ENCODE measurements around the gene WDR33.

WDR33 gene

GRCh38 chr2:127678991-127679390, 132.0 kb downstream of the WDR33 start:
- H3K4me3 ChIP-seq (ENCODE audit: low read depth, low read length, poor library complexity, severe bottlenecking) = no peak overlapping the region
- H3K27ac ChIP-seq (ENCODE audit: low read depth, low read length, poor library complexity, severe bottlenecking) = no peak overlapping the region
- no peaks in the 10 kb centered on the region for H3K4me1 ChIP-seq (ENCODE audit: insufficient read depth, low read length, severe bottlenecking)
- H3K4me2 ChIP-seq (ENCODE audit: low read length) = no peak overlapping the region
- no peak overlapping the region for H3K9ac ChIP-seq (ENCODE audit: low read length)
- H3K79me2 ChIP-seq (ENCODE audit: insufficient read depth, low read length) = no peaks in the 10 kb centered on the region
- H3K36me3 ChIP-seq (ENCODE audit: insufficient read depth, low read length) = no peaks in the 10 kb centered on the region
- H4K20me1 ChIP-seq (ENCODE audit: insufficient read depth, low read length) = no peaks in the 10 kb centered on the region
- peaks cover 15% of the 10 kb centered on the region; the same call in 1 of the 2 replicates for H3K27me3 ChIP-seq (ENCODE audit: insufficient read depth, low read length)
- no peaks in the 10 kb centered on the region for H3K9me2 ChIP-seq (ENCODE audit: low read depth, low read length)
- no peaks in the 10 kb centered on the region for H3K9me3 ChIP-seq (ENCODE audit: low read length)
- TF ChIP-seq EZH2 (IDR thresholded peaks at IDR 0.05; ENCODE audit: borderline replicate concordance, low read length) = no peak
- TF ChIP-seq, protein P1, sequence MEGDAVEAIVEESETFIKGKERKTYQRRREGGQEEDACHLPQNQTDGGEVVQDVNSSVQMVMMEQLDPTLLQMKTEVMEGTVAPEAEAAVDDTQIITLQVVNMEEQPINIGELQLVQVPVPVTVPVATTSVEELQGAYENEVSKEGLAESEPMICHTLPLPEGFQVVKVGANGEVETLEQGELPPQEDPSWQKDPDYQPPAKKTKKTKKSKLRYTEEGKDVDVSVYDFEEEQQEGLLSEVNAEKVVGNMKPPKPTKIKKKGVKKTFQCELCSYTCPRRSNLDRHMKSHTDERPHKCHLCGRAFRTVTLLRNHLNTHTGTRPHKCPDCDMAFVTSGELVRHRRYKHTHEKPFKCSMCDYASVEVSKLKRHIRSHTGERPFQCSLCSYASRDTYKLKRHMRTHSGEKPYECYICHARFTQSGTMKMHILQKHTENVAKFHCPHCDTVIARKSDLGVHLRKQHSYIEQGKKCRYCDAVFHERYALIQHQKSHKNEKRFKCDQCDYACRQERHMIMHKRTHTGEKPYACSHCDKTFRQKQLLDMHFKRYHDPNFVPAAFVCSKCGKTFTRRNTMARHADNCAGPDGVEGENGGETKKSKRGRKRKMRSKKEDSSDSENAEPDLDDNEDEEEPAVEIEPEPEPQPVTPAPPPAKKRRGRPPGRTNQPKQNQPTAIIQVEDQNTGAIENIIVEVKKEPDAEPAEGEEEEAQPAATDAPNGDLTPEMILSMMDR (IDR thresholded peaks at IDR 0.05; ENCODE audit: low read length) = no peak
- H2AFZ ChIP-seq (ENCODE audit: low read length) = no peak overlapping the region
- H3F3A ChIP-seq (ENCODE audit: insufficient read depth, low read length) = no peaks in the 10 kb centered on the region

DNA sequence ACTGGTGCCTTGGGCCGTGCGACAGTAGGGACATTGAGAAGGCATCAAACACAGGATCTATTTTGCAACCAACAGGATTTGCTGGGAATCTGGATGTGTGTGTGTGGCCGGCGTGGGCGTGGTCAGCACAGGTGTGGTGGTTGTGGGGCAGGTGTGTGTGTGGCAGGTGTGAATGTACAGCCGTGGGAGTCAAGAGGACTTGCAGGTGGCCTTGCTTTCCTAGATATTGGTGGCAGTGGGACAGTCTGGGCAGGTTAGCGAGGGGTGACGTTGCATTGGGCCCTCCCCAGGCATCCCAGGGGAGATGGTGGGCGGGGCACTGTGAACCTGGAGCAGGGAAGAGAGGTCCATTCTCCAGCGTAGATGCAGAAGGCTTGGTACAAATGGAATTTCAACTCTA, 132.4 kb downstream of the WDR33 start:
- H3K27me3 ChIP-seq (ENCODE audit: insufficient read depth, low read length) = peaks cover 15% of the 10 kb centered on the region; the same call in 1 of the 2 replicates
- no peaks in the 10 kb centered on the region for H3K9me2 ChIP-seq (ENCODE audit: low read depth, low read length)
- no peaks in the 10 kb centered on the region for H3K4me1 ChIP-seq (ENCODE audit: insufficient read depth, low read length, severe bottlenecking)
- no peak overlapping the region for H2AFZ ChIP-seq (ENCODE audit: low read length)
- no peak overlapping the region for H3K4me2 ChIP-seq (ENCODE audit: low read length)
- H3K36me3 ChIP-seq (ENCODE audit: insufficient read depth, low read length) = no peaks in the 10 kb centered on the region
- no peaks in the 10 kb centered on the region for H3K9me3 ChIP-seq (ENCODE audit: low read length)
- no peak overlapping the region for H3K27ac ChIP-seq (ENCODE audit: low read depth, low read length, poor library complexity, severe bottlenecking)
- H3F3A ChIP-seq (ENCODE audit: insufficient read depth, low read length) = no peaks in the 10 kb centered on the region
- no peak for TF ChIP-seq EZH2 (IDR thresholded peaks at IDR 0.05; ENCODE audit: borderline replicate concordance, low read length)
- TF ChIP-seq, protein P1 (IDR thresholded peaks at IDR 0.05; ENCODE audit: low read length) = no peak
- H3K79me2 ChIP-seq (ENCODE audit: insufficient read depth, low read length) = no peaks in the 10 kb centered on the region
- no peaks in the 10 kb centered on the region for H4K20me1 ChIP-seq (ENCODE audit: insufficient read depth, low read length)
- no peak overlapping the region for H3K4me3 ChIP-seq (ENCODE audit: low read depth, low read length, poor library complexity, severe bottlenecking)
- no peak overlapping the region for H3K9ac ChIP-seq (ENCODE audit: low read length)

GRCh38 chr2:127676906-127677305, 134.1 kb downstream of the WDR33 start:
- Histone ChIP-seq H3K27ac (ENCODE audit: low read depth, low read length, poor library complexity, severe bottlenecking) (no peak overlapping the region), H3K9ac (ENCODE audit: low read length) (no peak overlapping the region), H2AFZ (ENCODE audit: low read length) (no peak overlapping the region), H3K4me3 (ENCODE audit: low read depth, low read length, poor library complexity, severe bottlenecking) (no peak overlapping the region), H3K4me2 (ENCODE audit: low read length) (no peak overlapping the region), H3K36me3 (ENCODE audit: insufficient read depth, low read length) (no peaks in the 10 kb centered on the region), H3K4me1 (ENCODE audit: insufficient read depth, low read length, severe bottlenecking) (no peaks in the 10 kb centered on the region), H3F3A (ENCODE audit: insufficient read depth, low read length) (no peaks in the 10 kb centered on the region), H3K9me2 (ENCODE audit: low read depth, low read length) (no peaks in the 10 kb centered on the region), H3K79me2 (ENCODE audit: insufficient read depth, low read length) (no peaks in the 10 kb centered on the region), H3K27me3 (ENCODE audit: insufficient read depth, low read length) (peaks cover 15% of the 10 kb centered on the region; the same call in 1 of the 2 replicates), H3K9me3 (ENCODE audit: low read length) (no peaks in the 10 kb centered on the region), H4K20me1 (ENCODE audit: insufficient read depth, low read length) (no peaks in the 10 kb centered on the region)
- TF ChIP-seq, protein P1 (IDR thresholded peaks at IDR 0.05; ENCODE audit: low read length) = no peak
- no peak for TF ChIP-seq EZH2 (IDR thresholded peaks at IDR 0.05; ENCODE audit: borderline replicate concordance, low read length)

All from OCI-LY1 (cell line).